Umbilical cord (tissue), 2 donors: ENCODE data around the gene RPTOR. TPM values are rescaled to one million over a fixed set of nuclear protein-coding genes. Genes with fewer than 3 reads are reported as not detected.

Experiments used
- DNase-seq: peaks from one replicate; pipeline ENCODE4 v3.0.0-alpha.2; 2015; ENCODE audit warnings: low spot score
- total RNA-seq: library from RNA; depleted of rRNA; stranded (reverse); fragments of >200 nt; gene quantifications from one replicate; pipeline ENCODE4 v1.2.3, GENCODE V29; 2014; ENCODE audit warnings: low replicate concordance; ENCODE audit not compliant: insufficient read depth

Gene RPTOR
- total RNA-seq, 1 donor from 2014 or later, result 19.7 TPM

DNA sequence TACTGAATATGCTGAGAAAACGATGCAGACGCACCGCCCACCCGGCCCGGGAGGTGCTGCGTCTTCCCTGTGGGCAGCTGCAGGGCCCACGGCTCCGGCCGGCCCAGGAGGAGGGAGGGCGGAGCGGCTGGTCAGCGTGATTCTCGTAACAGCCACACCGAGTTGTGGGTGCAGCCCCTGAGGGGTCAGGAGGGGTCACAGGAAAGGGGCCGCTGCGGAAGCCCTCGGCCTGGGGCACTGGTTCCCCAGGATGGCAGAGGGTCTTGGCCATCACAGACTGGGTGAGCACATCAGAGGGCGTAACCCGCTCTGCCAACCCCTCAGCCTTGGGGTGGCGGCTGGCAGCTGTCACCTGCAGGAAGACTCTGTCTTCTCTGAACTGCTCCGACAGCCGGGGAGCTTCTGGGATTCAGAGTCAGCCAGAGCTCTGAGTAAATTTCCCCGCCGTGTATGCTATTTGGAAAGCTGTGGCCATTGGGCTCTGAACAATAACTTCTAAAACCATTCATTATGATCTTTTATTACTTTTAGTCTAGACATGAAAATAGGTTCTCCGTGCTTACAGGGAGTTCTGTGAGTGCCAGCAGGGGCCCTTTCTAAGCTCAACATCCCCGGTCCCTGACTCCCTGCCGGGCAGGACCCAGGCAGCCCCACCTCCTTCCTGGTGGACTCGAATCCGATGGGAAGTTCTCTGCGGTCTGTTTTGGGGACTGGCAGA, 359.6 kb downstream of the RPTOR start:
- DNase-seq, result no peak

- DNase-seq, result no peak
Observed at GRCh38 chr17:80905586-80906230, 361.1 kb downstream of the RPTOR start.

DNA sequence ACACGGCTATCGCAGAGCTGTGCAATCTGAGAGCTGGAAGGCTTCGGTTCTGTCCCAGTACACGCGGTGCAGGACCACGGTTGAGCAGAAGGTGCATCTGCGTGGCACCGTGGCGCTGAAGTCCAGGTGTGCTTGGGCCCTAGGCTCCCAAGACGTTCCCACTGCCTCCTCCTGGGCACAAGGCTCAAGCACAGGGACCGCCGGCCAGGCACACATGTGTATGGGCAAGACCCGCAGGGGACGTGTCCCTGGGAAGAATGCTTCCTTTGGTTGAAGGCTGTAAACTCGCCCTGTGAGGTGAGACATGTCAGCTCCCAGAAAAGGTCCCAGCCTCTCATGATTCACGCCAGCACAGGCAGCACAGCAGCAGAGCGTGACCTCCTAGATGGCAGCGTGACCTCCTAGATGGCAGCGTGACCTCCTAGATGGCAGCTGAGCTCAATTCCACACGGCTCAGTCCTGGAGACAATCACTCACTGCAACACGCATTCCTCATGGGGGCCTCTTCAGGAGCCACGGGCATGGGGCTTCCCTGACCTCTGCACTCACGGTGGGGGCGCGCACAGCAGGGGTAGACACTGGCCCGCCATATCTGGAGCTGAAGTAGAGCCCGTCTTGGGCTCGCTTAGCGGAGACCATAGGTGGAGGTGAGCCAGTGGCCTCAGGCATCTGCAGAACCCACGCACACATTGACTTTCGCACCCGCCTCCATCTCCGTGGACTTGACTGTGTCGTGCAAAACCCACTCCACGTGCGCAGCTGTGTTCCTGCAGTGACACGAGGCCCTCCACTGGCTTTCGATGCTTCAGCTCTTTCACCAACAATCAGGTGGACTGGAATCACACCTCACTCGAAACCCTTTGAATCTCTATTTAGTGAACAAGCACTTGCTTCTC, 362.0 kb downstream of the RPTOR start:
- no peak for DNase-seq

DNA sequence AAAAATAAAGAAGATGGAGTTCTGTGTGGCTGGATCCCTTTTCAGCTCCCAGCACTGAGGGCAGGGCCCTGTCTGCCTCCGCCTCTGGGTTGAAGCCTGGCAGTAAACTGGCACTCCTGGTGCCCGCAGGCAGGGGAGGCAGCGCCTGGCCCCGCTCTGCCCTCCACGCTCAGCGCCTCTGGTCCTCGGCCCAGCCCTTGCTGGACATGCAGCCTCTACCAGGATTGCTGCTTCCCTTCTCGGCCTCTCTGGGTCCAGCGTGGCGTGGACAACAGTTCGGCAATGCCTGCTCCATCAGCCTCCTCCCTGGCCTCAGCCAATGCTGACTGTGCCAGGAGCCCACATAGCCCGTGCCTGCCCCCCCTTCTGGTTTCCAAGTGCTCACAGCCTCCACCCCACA, 362.6 kb downstream of the RPTOR start:
- no peak for DNase-seq

- DNase-seq, result no peak
Observed at GRCh38 chr17:80908211-80908610, 363.6 kb downstream of the RPTOR start.

DNA sequence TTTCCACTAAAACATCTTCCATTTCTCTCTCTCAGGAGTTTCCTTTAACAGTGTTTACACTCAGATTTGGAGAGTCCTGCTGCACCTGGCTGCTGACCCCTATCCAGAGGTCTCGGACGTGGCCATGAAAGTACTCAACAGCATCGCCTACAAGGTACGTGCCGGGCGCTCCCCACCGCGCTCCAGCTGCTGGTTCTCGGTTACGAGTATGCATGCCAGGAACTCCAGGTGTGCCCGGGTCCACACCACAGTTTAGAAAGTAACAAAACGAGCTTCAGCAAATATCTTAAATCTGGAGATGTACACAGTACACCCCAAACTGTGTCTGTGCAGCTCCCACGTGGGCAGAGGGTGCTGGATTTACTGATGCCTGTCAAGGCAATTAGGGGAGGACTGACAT, 364.1 kb downstream of the RPTOR start:
- DNase-seq, result no peak

DNA sequence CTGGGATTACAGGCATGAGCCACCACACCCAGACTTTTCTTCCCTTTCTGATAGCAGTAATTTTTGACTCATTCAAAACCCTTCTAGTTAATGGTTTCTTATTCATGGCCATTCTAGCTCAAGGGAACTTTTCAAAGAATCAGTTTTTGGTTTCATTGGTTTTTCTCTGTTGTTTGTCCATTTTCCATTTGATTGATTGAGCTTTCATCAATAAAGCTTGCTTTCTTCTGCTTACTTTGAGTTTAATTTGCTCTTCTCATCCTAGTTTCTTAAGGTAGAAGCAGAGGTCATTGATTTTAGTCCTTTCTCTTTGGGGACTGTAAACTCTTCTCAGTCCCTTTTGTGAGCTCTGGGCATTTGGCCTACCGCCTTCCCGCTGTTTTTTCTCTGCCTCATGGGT, 365.0 kb downstream of the RPTOR start:
- DNase-seq, result no peak

GRCh38 chr17:80910043-80910442, 365.4 kb downstream of the RPTOR start:
- no peak for DNase-seq

DNA sequence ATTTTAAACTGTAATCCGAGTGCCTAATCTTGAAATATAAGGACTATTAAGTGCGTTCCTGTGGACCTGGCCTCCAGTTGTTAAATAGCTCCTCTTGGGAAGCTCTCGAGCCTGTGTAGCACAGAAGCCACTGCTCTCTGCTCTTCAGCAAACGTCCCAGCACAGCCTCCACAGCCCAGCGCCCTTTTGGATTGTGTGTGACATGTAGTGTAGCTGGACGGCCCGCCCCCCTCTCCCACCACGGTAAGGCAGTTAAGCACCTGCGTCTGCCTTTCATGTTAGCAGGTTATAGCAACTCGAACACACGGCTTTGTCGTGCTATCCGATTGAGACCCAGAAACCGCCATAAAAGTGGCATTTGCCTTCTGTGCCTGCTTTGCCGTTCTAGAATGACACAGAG, 367.8 kb downstream of the RPTOR start:
- DNase-seq, result no peak

GRCh38 chr17:80913928-80914821, 369.5 kb downstream of the RPTOR start:
- no peak for DNase-seq

GRCh38 chr17:80916246-80916645, 371.6 kb downstream of the RPTOR start:
- DNase-seq, result no peak

- DNase-seq, result no peak
Observed at GRCh38 chr17:80917716-80918560, 373.3 kb downstream of the RPTOR start.

DNA sequence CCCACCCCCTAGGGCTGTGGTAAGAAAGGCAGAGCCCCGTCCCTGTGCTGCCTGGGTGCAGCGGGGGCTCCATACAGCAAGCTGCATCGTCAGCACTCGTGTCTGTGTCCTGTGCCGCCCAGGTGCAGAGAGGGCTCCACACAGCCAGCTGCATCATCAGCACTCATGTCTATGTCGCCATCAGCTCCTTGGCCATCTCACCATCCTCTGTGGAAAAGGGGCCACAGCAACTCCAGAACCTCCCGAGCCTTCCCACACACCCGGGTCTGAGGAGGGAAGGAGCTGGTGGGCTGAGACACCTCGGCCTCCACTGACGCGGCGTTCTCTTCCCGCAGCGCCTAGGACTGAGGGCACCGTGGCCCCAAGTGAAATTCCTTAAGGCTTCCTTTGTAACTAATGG, 374.1 kb downstream of the RPTOR start:
- DNase-seq, result no peak

- peak; percentile 49 for DNase-seq
Observed at GRCh38 chr17:80919331-80920311, 375.0 kb downstream of the RPTOR start.

- DNase-seq, result no peak
Observed at GRCh38 chr17:80920441-80920840, 375.8 kb downstream of the RPTOR start.

GRCh38 chr17:80921159-80921558, 376.5 kb downstream of the RPTOR start:
- DNase-seq, result no peak

DNA sequence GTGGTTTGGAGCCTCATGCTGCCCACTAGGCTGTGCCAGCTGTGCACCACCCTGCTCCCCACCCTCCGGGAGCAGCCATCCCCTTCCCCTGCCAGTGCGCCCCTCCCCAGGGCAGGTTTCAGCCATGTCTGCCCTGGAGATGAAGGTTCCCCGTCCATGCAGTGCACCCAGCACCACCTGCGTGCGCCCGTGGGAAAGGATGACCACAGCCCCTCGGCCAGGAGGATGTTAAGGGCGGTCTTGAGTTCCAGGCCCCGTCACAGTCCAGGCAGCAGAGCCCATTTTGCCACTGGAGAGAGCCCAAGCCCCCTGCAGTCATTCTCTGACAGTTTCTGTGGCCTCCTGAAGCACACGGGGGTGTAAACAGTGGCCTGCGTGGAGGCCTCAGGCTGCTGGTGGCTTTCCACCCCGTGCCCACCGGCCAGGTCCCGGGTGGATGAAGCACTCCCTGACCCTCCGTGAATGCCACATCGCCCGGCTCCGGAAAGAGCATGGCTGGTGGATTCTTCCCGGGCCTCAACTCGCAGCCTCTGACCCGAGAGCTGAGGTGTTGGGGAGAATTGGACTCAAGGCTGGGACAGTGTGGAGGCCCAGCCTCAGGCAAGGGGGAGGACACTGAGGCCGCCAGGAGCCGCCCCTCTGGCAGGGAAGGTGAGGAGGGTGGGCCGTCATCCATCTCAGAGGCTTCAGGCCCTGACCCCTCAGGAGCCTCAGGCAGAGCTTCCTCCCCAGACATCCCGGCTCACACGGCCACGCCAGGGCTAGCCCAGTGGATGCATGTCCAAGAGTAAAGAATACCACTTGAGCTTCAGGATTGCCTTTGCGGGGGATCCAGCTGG, 377.3 kb downstream of the RPTOR start:
- no peak for DNase-seq

DNA sequence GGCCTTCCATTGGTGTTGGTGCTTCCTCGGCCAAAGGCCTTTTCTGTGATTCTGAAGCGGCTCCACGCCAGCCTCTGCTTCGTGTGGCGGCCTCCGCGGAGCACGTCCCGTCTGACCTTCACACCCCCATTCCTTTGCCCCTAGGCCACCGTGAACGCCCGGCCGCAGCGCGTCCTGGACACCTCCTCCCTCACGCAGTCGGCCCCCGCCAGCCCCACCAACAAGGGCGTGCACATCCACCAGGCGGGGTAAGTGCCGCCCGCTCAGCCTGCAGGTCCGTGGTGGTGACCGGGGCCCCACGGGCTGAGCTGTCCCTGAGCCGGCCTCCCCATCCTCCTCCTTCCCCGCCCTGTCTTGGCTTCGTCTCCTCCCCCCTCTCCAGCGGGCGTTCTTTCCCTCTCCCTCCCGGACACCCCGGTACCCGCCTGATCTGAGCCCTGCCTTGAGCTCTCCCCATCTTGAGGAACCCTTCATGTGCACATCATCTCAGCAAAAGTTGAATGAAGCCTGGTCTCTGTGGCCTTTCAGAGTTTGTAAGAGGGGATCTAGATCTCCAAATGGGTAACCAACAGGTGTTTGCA, 378.0 kb downstream of the RPTOR start:
- DNase-seq, result no peak
